ENCODE measurements around the gene GRM7. TPM values are rescaled to one million over a fixed set of nuclear protein-coding genes. Genes with fewer than 3 reads are reported as not detected.

GRM7 gene
- total and polyA plus RNA-seq, 2 donors, result 0.14 to 1.7 TPM

GRCh38 chr3:7630351-7630911, 769.5 kb downstream of the GRM7 start:
- no peak overlapping the region for H3K27ac ChIP-seq (ENCODE audit: low read depth in 1 of 2, low read length in 1 of 2)
- no peaks in the 10 kb centered on the region for H3K27me3 ChIP-seq (ENCODE audit: control insufficient read depth in 2 of 2, insufficient read depth in 1 of 2, low read length in 1 of 2)
- H3K4me1 ChIP-seq (ENCODE audit: control insufficient read depth in 2 of 2, insufficient read depth in 2 of 2, low read length in 2 of 2), result no peaks in the 10 kb centered on the region
- H3K36me3 ChIP-seq (ENCODE audit: control insufficient read depth in 2 of 2, insufficient read depth in 2 of 2, low read length in 1 of 2), result no peaks in the 10 kb centered on the region
- no peak for DNase-seq (ENCODE audit: low read depth in 6 of 9, low spot score in 9 of 9)
- no peaks in the 10 kb centered on the region for H3K9me3 ChIP-seq (ENCODE audit: control insufficient read depth in 2 of 2, insufficient read depth in 1 of 2, low read length in 1 of 2)
- WGBS, result 72% methylated on average over 4 of the region's 4 CpGs
- H3K4me3 ChIP-seq (ENCODE audit: low read length in 2 of 2), result no peak overlapping the region

- DNase-seq (ENCODE audit: low read depth in 6 of 9, low spot score in 9 of 9), result peak in 1 of 9 donors; percentile 15
- H3K27me3 ChIP-seq (ENCODE audit: control insufficient read depth in 2 of 2, insufficient read depth in 1 of 2, low read length in 1 of 2), result no peaks in the 10 kb centered on the region
- no peak overlapping the region for H3K27ac ChIP-seq (ENCODE audit: low read depth in 1 of 2, low read length in 1 of 2)
- WGBS, result 36% methylated on average over 4 of the region's 4 CpGs
- no peaks in the 10 kb centered on the region for H3K9me3 ChIP-seq (ENCODE audit: control insufficient read depth in 2 of 2, insufficient read depth in 1 of 2, low read length in 1 of 2)
- H3K4me3 ChIP-seq (ENCODE audit: low read length in 2 of 2), result no peak overlapping the region
- no peaks in the 10 kb centered on the region for H3K4me1 ChIP-seq (ENCODE audit: control insufficient read depth in 2 of 2, insufficient read depth in 2 of 2, low read length in 2 of 2)
- H3K36me3 ChIP-seq (ENCODE audit: control insufficient read depth in 2 of 2, insufficient read depth in 2 of 2, low read length in 1 of 2), result no peaks in the 10 kb centered on the region
Observed at GRCh38 chr3:7630925-7631324, 770.0 kb downstream of the GRM7 start.

DNA sequence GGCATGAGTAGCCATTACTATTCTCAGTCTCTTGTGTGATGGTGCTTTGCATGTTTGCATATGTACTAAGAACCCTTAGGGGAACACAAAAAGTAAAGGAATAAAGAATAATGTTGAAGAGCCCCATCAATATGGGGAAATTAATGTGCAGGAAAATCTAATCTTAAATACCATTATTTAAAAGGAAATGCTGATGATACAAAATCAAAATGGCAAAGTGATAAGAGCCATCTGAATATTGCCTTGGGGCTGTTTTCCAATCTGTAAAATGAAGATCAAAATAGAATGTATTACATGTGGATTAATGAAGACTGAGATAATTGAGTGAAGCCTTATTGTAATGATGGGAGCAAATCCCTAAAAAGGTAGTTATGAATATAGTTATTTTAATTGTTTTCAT, 771.4 kb downstream of the GRM7 start:
- Histone ChIP-seq H3K27ac (ENCODE audit: low read depth in 1 of 2, low read length in 1 of 2) (no peak overlapping the region), H3K36me3 (ENCODE audit: control insufficient read depth in 2 of 2, insufficient read depth in 2 of 2, low read length in 1 of 2) (no peaks in the 10 kb centered on the region), H3K9me3 (ENCODE audit: control insufficient read depth in 2 of 2, insufficient read depth in 1 of 2, low read length in 1 of 2) (no peaks in the 10 kb centered on the region), H3K27me3 (ENCODE audit: control insufficient read depth in 2 of 2, insufficient read depth in 1 of 2, low read length in 1 of 2) (no peaks in the 10 kb centered on the region), H3K4me1 (ENCODE audit: control insufficient read depth in 2 of 2, insufficient read depth in 2 of 2, low read length in 2 of 2) (no peaks in the 10 kb centered on the region), H3K4me3 (ENCODE audit: low read length in 2 of 2) (no peak overlapping the region)
- DNase-seq (ENCODE audit: low read depth in 6 of 9, low spot score in 9 of 9), result no peak

- no peaks in the 10 kb centered on the region for H3K9me3 ChIP-seq (ENCODE audit: control insufficient read depth in 2 of 2, insufficient read depth in 1 of 2, low read length in 1 of 2)
- H3K27me3 ChIP-seq (ENCODE audit: control insufficient read depth in 2 of 2, insufficient read depth in 1 of 2, low read length in 1 of 2), result no peaks in the 10 kb centered on the region
- H3K4me3 ChIP-seq (ENCODE audit: low read length in 2 of 2), result no peak overlapping the region
- no peak overlapping the region for H3K27ac ChIP-seq (ENCODE audit: low read depth in 1 of 2, low read length in 1 of 2)
- no peaks in the 10 kb centered on the region for H3K4me1 ChIP-seq (ENCODE audit: control insufficient read depth in 2 of 2, insufficient read depth in 2 of 2, low read length in 2 of 2)
- H3K36me3 ChIP-seq (ENCODE audit: control insufficient read depth in 2 of 2, insufficient read depth in 2 of 2, low read length in 1 of 2), result no peaks in the 10 kb centered on the region
- WGBS, result 83% methylated on average over 5 of the region's 5 CpGs
- no peak for DNase-seq (ENCODE audit: low read depth in 6 of 9, low spot score in 9 of 9)
Observed at GRCh38 chr3:7637694-7638093, 776.8 kb downstream of the GRM7 start.

GRCh38 chr3:7638103-7638502, 777.2 kb downstream of the GRM7 start:
- Histone ChIP-seq H3K4me3 (ENCODE audit: low read length in 2 of 2) (no peak overlapping the region), H3K27ac (ENCODE audit: low read depth in 1 of 2, low read length in 1 of 2) (no peak overlapping the region), H3K4me1 (ENCODE audit: control insufficient read depth in 2 of 2, insufficient read depth in 2 of 2, low read length in 2 of 2) (no peaks in the 10 kb centered on the region), H3K9me3 (ENCODE audit: control insufficient read depth in 2 of 2, insufficient read depth in 1 of 2, low read length in 1 of 2) (no peaks in the 10 kb centered on the region), H3K36me3 (ENCODE audit: control insufficient read depth in 2 of 2, insufficient read depth in 2 of 2, low read length in 1 of 2) (no peaks in the 10 kb centered on the region), H3K27me3 (ENCODE audit: control insufficient read depth in 2 of 2, insufficient read depth in 1 of 2, low read length in 1 of 2) (no peaks in the 10 kb centered on the region)
- no peak for DNase-seq (ENCODE audit: low read depth in 6 of 9, low spot score in 9 of 9)

GRCh38 chr3:7640787-7641186, 779.9 kb downstream of the GRM7 start:
- no peak for DNase-seq (ENCODE audit: low read depth in 6 of 9, low spot score in 9 of 9)

DNA sequence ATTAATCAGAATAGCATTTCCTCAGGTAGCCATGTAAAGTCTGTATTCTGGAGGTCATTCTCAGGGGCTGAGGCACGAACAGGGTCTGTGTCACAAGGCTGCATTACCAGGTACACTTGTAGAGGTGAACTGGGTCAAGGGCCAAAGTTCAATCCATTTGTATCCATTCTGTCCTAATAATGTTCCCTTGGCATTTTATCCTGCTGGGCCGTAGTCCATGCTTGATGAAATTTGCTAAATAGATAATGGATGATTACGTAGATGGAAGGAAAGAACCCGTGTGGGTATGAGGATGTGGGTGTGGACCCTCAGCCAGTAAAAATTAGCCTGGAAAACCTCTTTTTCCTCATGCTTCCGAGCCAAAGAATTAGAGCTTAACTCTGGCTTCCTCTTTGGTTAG, 785.9 kb downstream of the GRM7 start:
- H3K4me3 ChIP-seq (ENCODE audit: low read length in 2 of 2), result no peak overlapping the region
- no peaks in the 10 kb centered on the region for H3K9me3 ChIP-seq (ENCODE audit: control insufficient read depth in 2 of 2, insufficient read depth in 1 of 2, low read length in 1 of 2)
- 89% methylated on average over 5 of the region's 5 CpGs for whole genome bisulfite sequencing
- no peaks in the 10 kb centered on the region for H3K36me3 ChIP-seq (ENCODE audit: control insufficient read depth in 2 of 2, insufficient read depth in 2 of 2, low read length in 1 of 2)
- DNase-seq (ENCODE audit: low read depth in 6 of 9, low spot score in 9 of 9), result no peak
- H3K27me3 ChIP-seq (ENCODE audit: control insufficient read depth in 2 of 2, insufficient read depth in 1 of 2, low read length in 1 of 2), result no peaks in the 10 kb centered on the region
- no peak overlapping the region for H3K27ac ChIP-seq (ENCODE audit: low read depth in 1 of 2, low read length in 1 of 2)
- H3K4me1 ChIP-seq (ENCODE audit: control insufficient read depth in 2 of 2, insufficient read depth in 2 of 2, low read length in 2 of 2), result no peaks in the 10 kb centered on the region

More at GRCh38 chr3:7640787-7641186, 779.9 kb downstream of the GRM7 start:
- H3K9me3 ChIP-seq (ENCODE audit: control insufficient read depth in 2 of 2, insufficient read depth in 1 of 2, low read length in 1 of 2), result no peaks in the 10 kb centered on the region
- no peaks in the 10 kb centered on the region for H3K27me3 ChIP-seq (ENCODE audit: control insufficient read depth in 2 of 2, insufficient read depth in 1 of 2, low read length in 1 of 2)
- H3K4me1 ChIP-seq (ENCODE audit: control insufficient read depth in 2 of 2, insufficient read depth in 2 of 2, low read length in 2 of 2), result no peaks in the 10 kb centered on the region
- no peak overlapping the region for H3K4me3 ChIP-seq (ENCODE audit: low read length in 2 of 2)
- no peak overlapping the region for H3K27ac ChIP-seq (ENCODE audit: low read depth in 1 of 2, low read length in 1 of 2)
- H3K36me3 ChIP-seq (ENCODE audit: control insufficient read depth in 2 of 2, insufficient read depth in 2 of 2, low read length in 1 of 2), result no peaks in the 10 kb centered on the region

DNA sequence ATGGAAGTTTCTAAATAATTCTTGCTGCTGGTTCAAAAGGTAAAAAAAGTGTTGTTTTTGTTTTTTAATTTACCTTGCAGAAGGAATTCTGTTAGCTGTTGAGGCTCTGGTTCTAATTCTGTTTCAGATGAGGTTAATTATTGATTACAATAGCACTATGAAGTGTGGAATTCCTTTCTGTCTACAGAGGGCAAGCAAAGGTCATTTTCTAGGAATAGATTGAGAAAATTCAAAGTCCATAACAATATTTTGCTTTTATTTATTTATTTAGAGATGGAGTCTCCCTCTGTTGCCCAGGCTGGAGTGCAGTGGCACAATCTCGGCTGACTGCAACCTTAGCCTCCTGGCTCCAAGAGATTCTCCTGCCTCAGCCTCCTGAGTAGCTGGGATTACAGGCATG, 789.6 kb downstream of the GRM7 start:
- 100% methylated on average over 1 of the region's 1 CpG for WGBS

GRCh38 chr3:7651274-7651673, 790.4 kb downstream of the GRM7 start:
- H3K36me3 ChIP-seq (ENCODE audit: control insufficient read depth in 2 of 2, insufficient read depth in 2 of 2, low read length in 1 of 2), result no peaks in the 10 kb centered on the region
- H3K4me3 ChIP-seq (ENCODE audit: low read length in 2 of 2), result no peak overlapping the region
- no peaks in the 10 kb centered on the region for H3K27me3 ChIP-seq (ENCODE audit: control insufficient read depth in 2 of 2, insufficient read depth in 1 of 2, low read length in 1 of 2)
- no peak overlapping the region for H3K27ac ChIP-seq (ENCODE audit: low read depth in 1 of 2, low read length in 1 of 2)
- DNase-seq (ENCODE audit: low read depth in 6 of 9, low spot score in 9 of 9), result no peak
- WGBS, result 98% methylated on average over 2 of the region's 2 CpGs
- no peaks in the 10 kb centered on the region for H3K9me3 ChIP-seq (ENCODE audit: control insufficient read depth in 2 of 2, insufficient read depth in 1 of 2, low read length in 1 of 2)
- no peaks in the 10 kb centered on the region for H3K4me1 ChIP-seq (ENCODE audit: control insufficient read depth in 2 of 2, insufficient read depth in 2 of 2, low read length in 2 of 2)

More for the DNA sequence above, 789.6 kb downstream of the GRM7 start:
- H3K4me3 ChIP-seq (ENCODE audit: low read length in 2 of 2), result no peak overlapping the region
- H3K4me1 ChIP-seq (ENCODE audit: control insufficient read depth in 2 of 2, insufficient read depth in 2 of 2, low read length in 2 of 2), result no peaks in the 10 kb centered on the region
- no peaks in the 10 kb centered on the region for H3K27me3 ChIP-seq (ENCODE audit: control insufficient read depth in 2 of 2, insufficient read depth in 1 of 2, low read length in 1 of 2)
- no peak overlapping the region for H3K27ac ChIP-seq (ENCODE audit: low read depth in 1 of 2, low read length in 1 of 2)
- no peak for DNase-seq (ENCODE audit: low read depth in 6 of 9, low spot score in 9 of 9)
- no peaks in the 10 kb centered on the region for H3K9me3 ChIP-seq (ENCODE audit: control insufficient read depth in 2 of 2, insufficient read depth in 1 of 2, low read length in 1 of 2)
- no peaks in the 10 kb centered on the region for H3K36me3 ChIP-seq (ENCODE audit: control insufficient read depth in 2 of 2, insufficient read depth in 2 of 2, low read length in 1 of 2)

Measured in thymus (tissue), 11 donors.